Measurements from ENCODE around the gene SLC25A52. TPM values are rescaled to one million over a fixed set of nuclear protein-coding genes. Genes with fewer than 3 reads are reported as not detected.

SLC25A52 gene
- total RNA-seq, 1 donor from 2014 or later = not detected

DNA sequence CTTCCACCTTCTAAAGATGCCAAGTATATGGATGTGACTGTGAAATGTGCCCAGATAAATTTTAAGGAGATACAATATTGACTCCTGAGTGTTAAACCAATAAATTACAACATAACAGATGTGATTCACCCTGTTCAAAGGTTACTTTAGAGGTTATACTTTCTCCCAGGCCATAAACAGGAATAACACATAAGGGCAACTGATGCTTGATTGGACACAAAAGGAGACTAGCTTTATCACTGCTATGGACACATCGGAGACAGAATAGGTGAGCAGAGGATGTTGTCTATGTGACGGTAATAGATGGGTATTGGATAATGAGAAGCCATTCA, 31.9 kb upstream of the SLC25A52 start:
- H3K4me1 Mint-ChIP-seq (ENCODE audit: low read depth, unreplicated experiment) = no peaks in the 10 kb centered on the region
- TF ChIP-seq, protein P1, sequence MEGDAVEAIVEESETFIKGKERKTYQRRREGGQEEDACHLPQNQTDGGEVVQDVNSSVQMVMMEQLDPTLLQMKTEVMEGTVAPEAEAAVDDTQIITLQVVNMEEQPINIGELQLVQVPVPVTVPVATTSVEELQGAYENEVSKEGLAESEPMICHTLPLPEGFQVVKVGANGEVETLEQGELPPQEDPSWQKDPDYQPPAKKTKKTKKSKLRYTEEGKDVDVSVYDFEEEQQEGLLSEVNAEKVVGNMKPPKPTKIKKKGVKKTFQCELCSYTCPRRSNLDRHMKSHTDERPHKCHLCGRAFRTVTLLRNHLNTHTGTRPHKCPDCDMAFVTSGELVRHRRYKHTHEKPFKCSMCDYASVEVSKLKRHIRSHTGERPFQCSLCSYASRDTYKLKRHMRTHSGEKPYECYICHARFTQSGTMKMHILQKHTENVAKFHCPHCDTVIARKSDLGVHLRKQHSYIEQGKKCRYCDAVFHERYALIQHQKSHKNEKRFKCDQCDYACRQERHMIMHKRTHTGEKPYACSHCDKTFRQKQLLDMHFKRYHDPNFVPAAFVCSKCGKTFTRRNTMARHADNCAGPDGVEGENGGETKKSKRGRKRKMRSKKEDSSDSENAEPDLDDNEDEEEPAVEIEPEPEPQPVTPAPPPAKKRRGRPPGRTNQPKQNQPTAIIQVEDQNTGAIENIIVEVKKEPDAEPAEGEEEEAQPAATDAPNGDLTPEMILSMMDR (IDR thresholded peaks at IDR 0.05; ENCODE audit: insufficient read depth, low read depth, low read length) = no peak
- no peak for TF ChIP-seq EZH2 (IDR thresholded peaks at IDR 0.05; ENCODE audit: insufficient read depth, low read length)
- no peak overlapping the region for H2AFZ ChIP-seq (ENCODE audit: low read depth, low read length)
- H3K9me3 Mint-ChIP-seq (ENCODE audit: unreplicated experiment) = no peaks in the 10 kb centered on the region
- H3K9me3 ChIP-seq (ENCODE audit: insufficient read depth, low read depth, low read length) = no peaks in the 10 kb centered on the region
- no peaks in the 10 kb centered on the region for H3K4me1 ChIP-seq (ENCODE audit: insufficient read depth, low read length)
- no peaks in the 10 kb centered on the region for H3K79me2 ChIP-seq (ENCODE audit: insufficient read depth, low read length)
- no peaks in the 10 kb centered on the region for H4K20me1 ChIP-seq (ENCODE audit: insufficient read depth, low read length)
- no peaks in the 10 kb centered on the region for H3K27me3 ChIP-seq (ENCODE audit: insufficient read depth, low read length)
- H3K36me3 ChIP-seq (ENCODE audit: insufficient read depth, low read length) = no peaks in the 10 kb centered on the region
- no peak for FAIRE-seq
- H3K36me3 Mint-ChIP-seq (ENCODE audit: low read depth, unreplicated experiment) = no peaks in the 10 kb centered on the region
- peaks cover 3% of the 10 kb centered on the region for H3K27me3 Mint-ChIP-seq (ENCODE audit: low read depth, unreplicated experiment)
- H3K4me2 ChIP-seq (ENCODE audit: low read length) = no peak overlapping the region
- no peak overlapping the region for H3K9ac ChIP-seq (ENCODE audit: low read length)
- no peak for DNase-seq (ENCODE audit: low read depth)
- H3K27ac Mint-ChIP-seq (ENCODE audit: unreplicated experiment) = no peak overlapping the region
- no peak overlapping the region for H3K4me3 ChIP-seq (ENCODE audit: insufficient read depth, low read depth, low read length)
- no peak overlapping the region for H3K27ac ChIP-seq (ENCODE audit: low read depth, low read length)
- no peak overlapping the region for H3K4me3 Mint-ChIP-seq (ENCODE audit: unreplicated experiment)

- no peaks in the 10 kb centered on the region for H4K20me1 ChIP-seq (ENCODE audit: insufficient read depth, low read length)
- H3K27ac ChIP-seq (ENCODE audit: low read depth, low read length) = no peak overlapping the region
- Mint-ChIP-seq H3K27ac (ENCODE audit: unreplicated experiment) (no peak overlapping the region), H3K4me1 (ENCODE audit: low read depth, unreplicated experiment) (no peaks in the 10 kb centered on the region), H3K4me3 (ENCODE audit: unreplicated experiment) (no peak overlapping the region), H3K9me3 (ENCODE audit: unreplicated experiment) (no peaks in the 10 kb centered on the region), H3K36me3 (ENCODE audit: low read depth, unreplicated experiment) (no peaks in the 10 kb centered on the region), H3K27me3 (ENCODE audit: low read depth, unreplicated experiment) (peaks cover 3% of the 10 kb centered on the region)
- H3K4me1 ChIP-seq (ENCODE audit: insufficient read depth, low read length) = no peaks in the 10 kb centered on the region
- H3K36me3 ChIP-seq (ENCODE audit: insufficient read depth, low read length) = no peaks in the 10 kb centered on the region
- FAIRE-seq (no peak), DNase-seq (ENCODE audit: low read depth) (no peak)
- H3K4me3 ChIP-seq (ENCODE audit: insufficient read depth, low read depth, low read length) = no peak overlapping the region
- TF ChIP-seq, protein P1 (IDR thresholded peaks at IDR 0.05; ENCODE audit: insufficient read depth, low read depth, low read length) = no peak
- TF ChIP-seq EZH2 (IDR thresholded peaks at IDR 0.05; ENCODE audit: insufficient read depth, low read length) = no peak
- no peaks in the 10 kb centered on the region for H3K27me3 ChIP-seq (ENCODE audit: insufficient read depth, low read length)
- H3K79me2 ChIP-seq (ENCODE audit: insufficient read depth, low read length) = no peaks in the 10 kb centered on the region
- H2AFZ ChIP-seq (ENCODE audit: low read depth, low read length) = no peak overlapping the region
- H3K4me2 ChIP-seq (ENCODE audit: low read length) = no peak overlapping the region
- no peak overlapping the region for H3K9ac ChIP-seq (ENCODE audit: low read length)
- no peaks in the 10 kb centered on the region for H3K9me3 ChIP-seq (ENCODE audit: insufficient read depth, low read depth, low read length)
These were observed 31.3 kb upstream of the SLC25A52 start for GRCh38 chr18:31791817-31792579.

GRCh38 chr18:31789409-31789808, 28.7 kb upstream of the SLC25A52 start:
- no peak overlapping the region for H3K4me3 Mint-ChIP-seq (ENCODE audit: unreplicated experiment)
- TF ChIP-seq EZH2 (IDR thresholded peaks at IDR 0.05; ENCODE audit: insufficient read depth, low read length) = no peak
- TF ChIP-seq, protein P1 (IDR thresholded peaks at IDR 0.05; ENCODE audit: insufficient read depth, low read depth, low read length) = no peak

More at GRCh38 chr18:31789409-31789808, 28.7 kb upstream of the SLC25A52 start:
- H4K20me1 ChIP-seq (ENCODE audit: insufficient read depth, low read length) = no peaks in the 10 kb centered on the region
- H3K9ac ChIP-seq (ENCODE audit: low read length) = no peak overlapping the region
- Mint-ChIP-seq H3K27ac (ENCODE audit: unreplicated experiment) (no peak overlapping the region), H3K27me3 (ENCODE audit: low read depth, unreplicated experiment) (peaks cover 3% of the 10 kb centered on the region), H3K36me3 (ENCODE audit: low read depth, unreplicated experiment) (no peaks in the 10 kb centered on the region), H3K4me1 (ENCODE audit: low read depth, unreplicated experiment) (no peaks in the 10 kb centered on the region), H3K9me3 (ENCODE audit: unreplicated experiment) (no peaks in the 10 kb centered on the region)
- FAIRE-seq = no peak
- H3K4me3 ChIP-seq (ENCODE audit: insufficient read depth, low read depth, low read length) = no peak overlapping the region
- no peaks in the 10 kb centered on the region for H3K36me3 ChIP-seq (ENCODE audit: insufficient read depth, low read length)
- H3K4me1 ChIP-seq (ENCODE audit: insufficient read depth, low read length) = no peaks in the 10 kb centered on the region
- DNase-seq (ENCODE audit: low read depth) = no peak
- no peaks in the 10 kb centered on the region for H3K9me3 ChIP-seq (ENCODE audit: insufficient read depth, low read depth, low read length)
- no peaks in the 10 kb centered on the region for H3K27me3 ChIP-seq (ENCODE audit: insufficient read depth, low read length)
- no peak overlapping the region for H3K27ac ChIP-seq (ENCODE audit: low read depth, low read length)
- H3K4me2 ChIP-seq (ENCODE audit: low read length) = no peak overlapping the region
- no peaks in the 10 kb centered on the region for H3K79me2 ChIP-seq (ENCODE audit: insufficient read depth, low read length)
- H2AFZ ChIP-seq (ENCODE audit: low read depth, low read length) = no peak overlapping the region
